Activated naive CD8-positive, alpha-beta T cell treated with anti-CD3 and anti-CD28 coated beads, Interleukin-2, amount 10 ng/mL, durations not matched to agents 7 days and 5 days (primary cell): ENCODE measurements around the gene SIGLEC14. TPM values are rescaled to one million over a fixed set of nuclear protein-coding genes. Genes with fewer than 3 reads are reported as not detected.

ENCODE experiments used
- ATAC-seq: fragments of 150-1000 bp; cut with Tn5 transposase; one replicate; pipeline ENCODE4 v1.10.0; 2021; ENCODE audit warnings: low read depth, moderate library complexity
- POLR2A ChIA-PET: fragments of 350-600 bp; sonication (Branson Sonifier 250); formaldehyde crosslinking; loops from one replicate; lab custom pipeline; 2021; ENCODE audit warnings: antibody characterized with exemption; lab: Charles Lee
- DNase-seq: peaks from one replicate; pipeline ENCODE4 v3.0.0; 2021
- H3K27ac Mint-ChIP-seq: one replicate; pipeline ENCODE4 v1.8.0; 2022; ENCODE audit warnings: mild to moderate bottlenecking, mixed read lengths
- H3K27me3 Mint-ChIP-seq: one replicate; pipeline ENCODE4 v1.8.0; 2022; ENCODE audit warnings: mild to moderate bottlenecking, moderate library complexity, mixed read lengths
- H3K36me3 Mint-ChIP-seq: one replicate; pipeline ENCODE4 v1.8.0; 2021; ENCODE audit warnings: mild to moderate bottlenecking, mixed read lengths
- H3K4me1 Mint-ChIP-seq: one replicate; pipeline ENCODE4 v1.8.0; 2021; ENCODE audit warnings: mixed read lengths
- H3K4me3 Mint-ChIP-seq: one replicate; pipeline ENCODE4 v1.8.0; 2022; ENCODE audit warnings: mild to moderate bottlenecking, moderate library complexity, mixed read lengths
- H3K9me3 Mint-ChIP-seq: one replicate; pipeline ENCODE4 v1.8.0; 2021; ENCODE audit warnings: mixed read lengths
- microRNA-seq: library from miRNA; unstranded; fragments of <30 nt; microRNA quantifications from one replicate; pipeline ENCODE4 v1.2.0, GENCODE V29; 2022
- total RNA-seq, 2 experiments: library from RNA; stranded (reverse); gene quantifications; one replicate each; pipeline ENCODE4 v1.2.3, GENCODE V29; 2021

Gene SIGLEC14
- total RNA-seq, 2 experiments from 2014 or later = 0.33 to 0.57 TPM

- peaks cover 2% of the 10 kb centered on the region for H3K36me3 Mint-ChIP-seq
- peaks cover 2% of the 10 kb centered on the region for H3K9me3 Mint-ChIP-seq
- peaks cover 9% of the 10 kb centered on the region for H3K4me1 Mint-ChIP-seq
- peak overlapping the region; percentile 90 for H3K4me3 Mint-ChIP-seq
- DNase-seq (no peak), ATAC-seq (no peak)
- peaks cover 7% of the 10 kb centered on the region for H3K27me3 Mint-ChIP-seq
- no peak overlapping the region for H3K27ac Mint-ChIP-seq
- POLR2A ChIA-PET = interaction anchor here (1.3 kb wide), 1 partner anchor 109 kb away, joined by 3 read pairs; no protein-coding TSS in a partner anchor
Observed at GRCh38 chr19:51595190-51596175, 51.1 kb downstream of the SIGLEC14 start.

- peaks cover 3% of the 10 kb centered on the region for H3K36me3 Mint-ChIP-seq
- peaks cover 2% of the 10 kb centered on the region for H3K9me3 Mint-ChIP-seq
- no peaks in the 10 kb centered on the region for H3K27me3 Mint-ChIP-seq
- DNase-seq = no peak
- peak overlapping the region; percentile 53 for H3K27ac Mint-ChIP-seq
- no peak for ATAC-seq
- peaks cover 9% of the 10 kb centered on the region for H3K4me1 Mint-ChIP-seq
- POLR2A ChIA-PET = interaction anchor here (1.1 to 1.3 kb wide), 2 partner anchors 22 to 109 kb away, joined by 3 read pairs; no protein-coding TSS in a partner anchor
- H3K4me3 Mint-ChIP-seq = peak overlapping the region; percentile 90
Observed at GRCh38 chr19:51594774-51595109, 51.9 kb downstream of the SIGLEC14 start.

- POLR2A ChIA-PET = interaction anchor here (0.6 to 1.1 kb wide), 2 partner anchors 22 to 23 kb away, joined by 3 to 4 read pairs; partner anchors contain the start of gene ZNF175
- peak overlapping the region; percentile 53 for H3K27ac Mint-ChIP-seq
- peak overlapping the region; percentile 90 for H3K4me3 Mint-ChIP-seq
- H3K36me3 Mint-ChIP-seq = peaks cover 7% of the 10 kb centered on the region
- ATAC-seq (peak; percentile 100), DNase-seq (peak; percentile 95)
- peaks cover 6% of the 10 kb centered on the region for H3K9me3 Mint-ChIP-seq
- H3K4me1 Mint-ChIP-seq = peaks cover 9% of the 10 kb centered on the region
- no peaks in the 10 kb centered on the region for H3K27me3 Mint-ChIP-seq
Observed at GRCh38 chr19:51593969-51594773, 52.5 kb downstream of the SIGLEC14 start.

GRCh38 chr19:51593138-51593890 lies 53.3 kb downstream of the SIGLEC14 start:
- peak overlapping the region; percentile 90 for H3K4me3 Mint-ChIP-seq
- POLR2A ChIA-PET = interaction anchor here (0.6 kb wide), 1 partner anchor 22 kb away, joined by 4 read pairs; the partner anchor contains the start of gene ZNF175
- DNase-seq (no peak), ATAC-seq (no peak)
- H3K27me3 Mint-ChIP-seq = no peaks in the 10 kb centered on the region
- peak overlapping the region; percentile 53 for H3K27ac Mint-ChIP-seq
- peaks cover 6% of the 10 kb centered on the region for H3K9me3 Mint-ChIP-seq
- peaks cover 9% of the 10 kb centered on the region for H3K4me1 Mint-ChIP-seq
- H3K36me3 Mint-ChIP-seq = peaks cover 9% of the 10 kb centered on the region

Small RNA genes within 50 kb of the gene (microRNA-seq; reads per million reads assigned to microRNA genes)
- gene MIR125A (463 reads per million, percentile 74 among the genes with 10 or more reads in this experiment), gene MIR99B (416 reads per million, percentile 74 among the genes with 10 or more reads in this experiment), gene MIRLET7E (276 reads per million, percentile 68 among the genes with 10 or more reads in this experiment)

Other genes starting within 250 kb of the SIGLEC14 start
- gene SIGLEC10, start 229.2 kb downstream of the SIGLEC14 start, total RNA-seq = under 1 TPM; 0.91 to 0.96 TPM
- gene SIGLEC8, start 188.4 kb downstream of the SIGLEC14 start, total RNA-seq = not detected
- not detected for gene CEACAM18, start 168.3 kb downstream of the SIGLEC14 start, total RNA-seq
- gene SIGLEC12, start 145.0 kb downstream of the SIGLEC14 start, total RNA-seq = 1 to 10 TPM; 3.7 to 5.3 TPM
- not detected for gene SIGLEC6, start 115.2 kb downstream of the SIGLEC14 start, total RNA-seq
- 10 to 100 TPM in 1 of 2 experiments, 1 to 10 TPM in 1; 9.5 to 15.6 TPM for gene ZNF175, start 75.5 kb downstream of the SIGLEC14 start, total RNA-seq
- gene SIGLEC5, start 16.4 kb downstream of the SIGLEC14 start, total RNA-seq = not detected
- gene SPACA6, start 46.5 kb upstream of the SIGLEC14 start, total RNA-seq = 1 to 10 TPM; 4.8 TPM
- not detected for gene HAS1, start 77.2 kb upstream of the SIGLEC14 start, total RNA-seq
- not detected for gene FPR1, start 105.1 kb upstream of the SIGLEC14 start, total RNA-seq
- gene FPR2, start 114.4 kb upstream of the SIGLEC14 start, total RNA-seq = not detected
- 1 to 10 TPM; 1.8 to 2.5 TPM for gene FPR3, start 148.3 kb upstream of the SIGLEC14 start, total RNA-seq
- 10 to 100 TPM; 13.6 to 14.0 TPM for gene ZNF577, start 241.1 kb upstream of the SIGLEC14 start, total RNA-seq